IPS DF 19.7 (cell line): Measurements from ENCODE around the gene DOCK6.

Experiments
- DNase-seq: peaks from one replicate; pipeline ENCODE4 v3.0.0-alpha.2; 2013; ENCODE audit warnings: low read depth, low spot score

The DOCK6 gene

DNA sequence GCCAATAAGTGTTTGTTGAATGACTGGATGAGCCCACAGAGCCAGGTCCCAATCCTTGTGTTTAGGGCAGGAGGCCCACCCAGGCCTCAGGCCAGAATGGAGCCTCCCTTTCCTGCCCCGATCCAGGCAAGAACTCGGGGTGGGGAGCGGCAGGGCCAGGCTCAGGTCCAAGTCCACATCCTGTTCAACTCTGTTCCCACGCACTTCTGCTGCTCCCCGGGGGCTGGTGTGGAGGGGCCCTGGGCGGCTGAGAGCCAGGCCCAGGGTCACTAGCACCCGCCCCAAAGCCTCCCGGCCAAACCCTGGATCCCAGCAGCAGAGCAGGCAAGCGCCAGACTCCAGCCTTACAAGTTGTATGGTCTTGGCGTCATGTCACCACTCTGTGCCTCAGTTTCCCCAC, 14.9 kb downstream of the DOCK6 start:
- DNase-seq = no peak

DNA sequence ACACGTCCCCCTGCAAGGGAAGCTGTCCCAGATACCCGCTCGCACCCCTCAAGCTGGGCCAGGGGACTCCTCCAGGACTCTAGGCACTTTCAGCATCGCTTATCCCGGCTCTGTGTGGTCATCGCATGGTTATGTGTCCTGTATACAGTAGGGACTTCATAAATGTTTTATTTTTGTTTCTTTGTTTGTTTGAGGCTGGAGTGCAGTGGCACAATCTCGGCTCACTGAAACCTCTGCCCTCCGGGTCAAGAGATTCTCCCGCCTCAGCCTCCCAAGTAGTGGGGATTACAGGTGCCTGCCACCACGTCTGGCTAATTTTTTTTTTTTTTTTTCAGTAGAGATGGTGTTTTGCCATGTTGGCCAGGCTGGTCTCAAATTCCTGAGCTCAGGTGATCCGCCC, 15.4 kb downstream of the DOCK6 start:
- no peak for DNase-seq

- DNase-seq = no peak
These were observed 17.3 kb downstream of the DOCK6 start for GRCh38 chr19:11244846-11245589.

GRCh38 chr19:11243798-11244169, 18.5 kb downstream of the DOCK6 start:
- DNase-seq = no peak

DNA sequence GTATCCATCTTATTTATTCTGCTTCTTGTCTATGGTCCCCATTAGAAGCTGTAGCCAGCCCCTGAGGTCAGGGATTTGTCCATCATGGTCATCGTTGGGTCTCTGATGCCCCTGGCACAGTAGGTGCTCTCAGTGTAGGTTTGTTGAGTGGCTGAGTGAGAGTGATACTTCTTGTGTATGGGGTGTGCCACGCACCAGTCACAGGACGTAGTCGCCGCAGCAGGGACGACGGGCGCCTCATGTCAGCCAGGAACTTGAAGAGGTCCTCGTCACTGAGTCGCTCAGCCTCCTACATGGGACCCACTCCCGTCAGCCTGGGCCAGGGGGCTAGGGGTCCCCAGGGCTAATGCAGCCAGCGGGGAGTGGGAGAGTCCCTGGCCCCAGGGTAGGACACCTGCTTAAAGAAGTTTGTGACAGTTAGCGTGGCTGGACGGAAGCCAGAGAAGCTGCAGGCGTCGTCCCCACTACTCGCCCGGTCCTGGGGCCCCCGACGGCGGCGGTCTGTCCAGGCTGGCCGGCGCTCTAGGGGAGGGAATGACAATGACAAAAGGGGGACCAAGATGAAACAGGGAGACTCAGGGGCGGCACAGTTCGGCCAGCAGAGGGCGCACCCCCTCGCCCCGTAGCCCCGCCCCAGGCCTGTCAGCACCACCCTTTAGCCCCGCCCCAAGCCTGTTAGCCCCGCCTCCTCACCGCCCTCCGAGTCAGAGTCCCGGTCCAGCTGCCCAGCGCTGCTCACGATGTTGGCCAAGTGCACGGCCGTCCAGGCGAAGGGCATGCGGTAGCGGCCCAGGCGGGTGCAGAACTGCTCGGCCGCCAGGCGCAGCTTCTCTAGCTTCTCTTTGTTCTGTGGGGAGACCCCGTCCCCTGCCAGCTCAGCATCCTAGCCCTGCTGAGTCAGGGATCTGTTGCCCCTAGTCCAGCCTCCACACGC, 19.2 kb downstream of the DOCK6 start:
- DNase-seq = no peak

- DNase-seq = no peak
These were observed 20.3 kb downstream of the DOCK6 start for GRCh38 chr19:11242025-11242424.

- no peak for DNase-seq
These were observed 22.3 kb downstream of the DOCK6 start for GRCh38 chr19:11240008-11240444.

- DNase-seq = no peak
These were observed 22.8 kb downstream of the DOCK6 start, which contains the start of gene ANGPTL8 for GRCh38 chr19:11239377-11240000. TSS of gene ANGPTL8 (plus strand) at chr19:11239619. CDS start at chr19:11239638, 19 bp downstream.

- no peak for DNase-seq
These were observed 23.4 kb downstream of the DOCK6 start for GRCh38 chr19:11238781-11239376.

DNA sequence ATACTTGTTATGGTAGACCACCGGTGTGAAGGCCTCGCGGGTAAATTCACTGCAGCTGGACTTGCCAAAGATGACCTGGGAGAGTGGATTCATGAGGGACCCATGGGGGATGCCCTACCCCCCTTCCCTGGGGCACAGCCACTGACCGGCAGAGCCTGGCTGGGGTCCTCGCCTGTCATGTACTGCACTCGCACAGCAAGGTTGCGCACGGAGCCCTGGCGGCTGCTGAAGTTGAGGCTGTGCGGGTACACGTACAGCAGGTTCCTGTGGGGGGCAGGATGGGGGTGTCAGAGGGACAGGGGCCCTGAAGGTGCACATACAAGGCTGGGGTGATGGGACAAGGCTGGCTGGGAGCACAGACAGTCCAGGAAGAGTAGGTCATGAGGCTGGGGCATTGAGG, 24.3 kb downstream of the DOCK6 start:
- DNase-seq = no peak

DNA sequence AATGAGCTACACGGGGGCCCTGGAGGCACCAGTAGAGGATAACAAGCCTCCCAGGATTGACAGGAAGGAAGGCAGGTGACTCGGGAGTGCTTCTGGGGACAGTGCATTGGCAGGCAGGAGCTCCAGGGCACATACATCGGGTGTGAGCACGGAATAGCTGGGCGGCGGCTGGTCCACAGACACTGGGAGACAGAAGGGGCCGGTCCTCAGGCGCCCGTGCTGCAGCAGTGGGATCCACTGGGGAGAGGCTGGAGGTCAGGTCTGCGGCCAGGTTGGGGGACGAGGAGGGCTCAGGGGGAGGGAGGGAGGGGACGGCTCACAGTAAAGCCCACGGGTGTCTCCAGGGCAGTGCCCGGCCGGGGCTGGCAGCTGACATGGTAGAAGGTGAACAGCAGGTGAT, 25.0 kb downstream of the DOCK6 start:
- no peak for DNase-seq

DNA sequence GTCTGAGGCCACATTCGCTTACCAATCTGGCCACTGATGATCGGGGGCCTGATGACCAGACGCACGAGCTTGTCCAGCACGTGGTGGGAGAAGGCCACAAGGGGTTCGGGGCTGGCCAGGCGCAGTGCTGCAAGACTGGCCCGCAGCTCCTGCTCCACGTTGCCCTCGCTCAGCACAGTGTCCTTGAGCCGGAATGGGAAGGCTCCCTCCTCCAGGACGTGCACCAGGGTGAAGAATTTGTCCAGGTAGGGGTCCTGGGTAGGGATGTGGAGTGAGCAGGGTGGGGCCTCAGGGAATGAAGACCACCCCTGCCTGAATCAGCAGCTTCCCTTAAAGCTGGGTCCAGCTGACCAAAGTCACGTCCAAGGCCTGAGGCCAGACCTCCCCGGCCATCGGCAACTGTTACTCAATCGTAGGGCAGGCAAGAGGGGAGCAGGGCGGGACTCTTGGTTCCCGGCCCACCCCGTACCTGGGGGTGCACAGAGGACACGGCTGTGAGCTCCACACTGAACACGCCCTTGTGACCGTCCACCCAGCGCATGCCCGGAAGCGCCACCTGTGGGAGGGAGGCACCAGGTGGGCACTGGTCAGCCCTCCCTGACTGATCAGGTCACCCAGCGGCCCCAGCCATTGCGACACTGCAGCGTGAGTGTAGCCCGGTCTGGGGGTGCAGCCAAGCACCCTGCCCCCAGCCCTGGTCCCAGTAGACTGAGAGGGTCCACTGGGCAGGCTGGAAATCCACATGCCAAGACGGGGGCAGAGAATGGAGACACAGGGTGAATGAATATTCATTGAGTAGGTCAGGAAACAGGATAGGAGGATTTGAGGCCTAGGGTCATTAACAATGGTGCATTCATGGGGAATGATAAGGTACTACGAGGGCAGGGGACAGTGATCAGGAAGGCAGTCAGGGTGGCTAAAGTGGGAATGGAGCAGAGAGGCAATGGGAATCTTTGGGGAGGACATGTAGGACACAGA, 25.7 kb downstream of the DOCK6 start:
- DNase-seq = no peak

- DNase-seq = no peak
These were observed 27.7 kb downstream of the DOCK6 start for GRCh38 chr19:11234486-11235075.

DNA sequence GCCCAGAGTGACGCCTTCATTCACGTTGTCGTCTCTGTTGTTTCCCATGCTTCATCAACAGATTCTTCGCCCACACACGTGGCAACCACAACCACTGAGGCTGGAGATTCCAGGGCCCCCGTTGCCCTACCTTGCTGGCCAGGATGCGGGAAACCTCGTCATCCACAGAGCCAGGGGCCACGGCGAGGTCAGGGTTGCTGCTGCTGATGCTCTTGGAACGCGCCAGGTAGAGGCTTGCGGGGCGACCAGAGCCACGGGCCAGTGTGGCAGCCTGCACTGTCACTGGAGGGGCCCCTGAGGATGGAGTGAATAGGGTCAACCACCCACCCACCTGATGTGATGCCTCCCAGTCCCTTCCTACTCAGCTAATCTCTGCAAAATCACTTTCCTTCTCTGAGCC, 29.3 kb downstream of the DOCK6 start:
- no peak for DNase-seq

- no peak for DNase-seq
These were observed 29.8 kb downstream of the DOCK6 start for GRCh38 chr19:11232555-11232954.

DNA sequence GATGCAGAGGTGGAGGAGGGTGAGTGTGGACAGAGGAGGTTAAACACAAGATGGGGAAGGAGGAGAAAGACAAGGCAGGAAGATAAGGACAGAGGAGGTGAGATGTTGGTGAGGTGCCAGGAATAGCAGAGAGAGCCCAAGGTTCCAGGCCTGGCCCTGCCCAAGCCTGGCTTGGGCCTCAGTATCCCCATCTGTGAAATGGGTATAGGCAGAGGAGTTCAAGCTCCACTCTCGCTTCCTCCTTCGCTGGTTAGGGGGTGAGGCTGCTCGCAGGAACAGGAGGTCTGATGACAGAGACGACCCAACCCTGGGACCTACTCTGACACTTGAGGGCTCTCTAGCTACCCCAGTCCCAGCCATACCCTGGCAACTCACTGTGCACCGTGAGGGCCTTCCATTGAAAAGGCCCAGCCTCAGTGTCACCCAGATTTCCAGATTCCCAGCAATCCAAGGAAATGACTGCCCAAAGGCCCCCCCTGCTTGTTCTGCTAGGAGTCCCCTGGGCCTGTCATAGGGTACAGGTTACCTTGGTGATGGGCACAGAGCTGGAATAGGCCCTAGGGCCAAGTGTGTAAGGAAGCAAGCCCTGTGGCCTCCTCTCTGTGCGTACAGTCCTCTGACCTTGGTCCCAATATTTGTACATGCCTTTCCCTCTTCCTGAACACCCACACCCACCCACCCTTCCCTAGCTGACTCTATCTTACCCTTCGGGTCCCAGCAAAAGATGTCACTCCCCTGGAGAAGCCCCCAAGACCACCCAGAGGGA, 31.5 kb downstream of the DOCK6 start:
- DNase-seq = no peak

- peak; percentile 85 for DNase-seq
These were observed 35.0 kb downstream of the DOCK6 start for GRCh38 chr19:11227195-11227886.

DNA sequence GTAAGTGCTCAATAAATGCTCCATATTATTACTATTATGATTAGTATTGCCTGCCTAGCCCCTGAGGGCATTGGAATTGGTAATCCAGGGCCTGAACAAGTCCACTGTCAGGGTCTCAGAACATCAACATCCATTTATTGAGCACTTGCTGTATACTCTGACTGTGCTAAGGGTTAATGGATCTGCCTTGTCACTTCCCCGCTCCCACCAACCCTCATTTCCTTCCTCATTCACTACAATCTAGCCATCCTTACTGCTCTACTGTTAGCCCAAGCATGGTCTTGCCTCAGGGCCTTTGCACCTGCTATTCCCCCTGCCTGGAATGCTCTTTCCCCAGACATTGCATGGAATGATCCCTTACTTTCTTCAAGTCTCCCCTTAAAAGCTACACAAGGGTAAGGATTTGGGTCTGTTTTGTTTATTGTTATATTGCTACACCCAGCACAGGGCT, 35.6 kb downstream of the DOCK6 start:
- no peak for DNase-seq

GRCh38 chr19:11225815-11226214, 36.5 kb downstream of the DOCK6 start:
- DNase-seq = no peak
